CD4-positive, alpha-beta T cell treated with Interleukin-2 at 100 ng/mL for 4 hours (primary cell): ENCODE measurements around the gene NPAS2.
A peak's percentile ranks its signal among the peaks of the same experiment; 100 is the strongest.

Experiments used
- DNase-seq: peaks from one replicate; pipeline ENCODE4 v3.0.0-alpha.2; 2020; ENCODE audit warnings: low spot score

The NPAS2 gene

GRCh38 chr2:100990166-100990565 is 170.2 kb downstream of the NPAS2 start:
- no peak for DNase-seq

- no peak for DNase-seq
These were observed 170.9 kb downstream of the NPAS2 start for GRCh38 chr2:100990650-100991403.

- DNase-seq, result no peak
These were observed 171.4 kb downstream of the NPAS2 start for GRCh38 chr2:100991404-100991773.

- no peak for DNase-seq
These were observed 172.3 kb downstream of the NPAS2 start for GRCh38 chr2:100992262-100992661.

GRCh38 chr2:100993294-100993693 is 173.4 kb downstream of the NPAS2 start:
- DNase-seq, result no peak

- DNase-seq, result no peak
These were observed 175.6 kb downstream of the NPAS2 start for GRCh38 chr2:100995309-100996075.

GRCh38 chr2:100997509-100998234 is 177.7 kb downstream of the NPAS2 start:
- no peak for DNase-seq

GRCh38 chr2:100998235-100998573 is 178.3 kb downstream of the NPAS2 start:
- DNase-seq, result no peak

GRCh38 chr2:100999995-101000394 is 180.1 kb downstream of the NPAS2 start:
- DNase-seq, result no peak

GRCh38 chr2:101001691-101002561 is 182.0 kb downstream of the NPAS2 start, which contains the start of gene RPL31:
TSS of gene RPL31 (plus strand) at chr2:101002289. CDS start at chr2:101002702, 413 bp downstream.
- peak; percentile 96 for DNase-seq

GRCh38 chr2:101002562-101003277 is 182.8 kb downstream of the NPAS2 start:
- peak; percentile 15 for DNase-seq

GRCh38 chr2:101003278-101003775 is 183.4 kb downstream of the NPAS2 start:
- no peak for DNase-seq

GRCh38 chr2:101004620-101005325 is 184.8 kb downstream of the NPAS2 start:
- DNase-seq, result no peak

- no peak for DNase-seq
These were observed 186.3 kb downstream of the NPAS2 start for GRCh38 chr2:101006065-101006715.

- no peak for DNase-seq
These were observed 187.7 kb downstream of the NPAS2 start for GRCh38 chr2:101007415-101008345.

- DNase-seq, result no peak
These were observed 191.2 kb downstream of the NPAS2 start for GRCh38 chr2:101011152-101011551.

GRCh38 chr2:101012054-101012705 is 192.2 kb downstream of the NPAS2 start:
- DNase-seq, result no peak

- DNase-seq, result peak; percentile 64
These were observed 192.8 kb downstream of the NPAS2 start for GRCh38 chr2:101012706-101013181.
